Activated naive CD4-positive, alpha-beta T cell treated with anti-CD3 and anti-CD28 coated beads for 36 hours (primary cell): ENCODE data around the gene FMO5. TPM values are rescaled to one million over a fixed set of nuclear protein-coding genes. Genes with fewer than 3 reads are reported as not detected.
"Not testable (repeated sequence)": the region's sequence is repeated elsewhere in the genome, so short reads cannot be mapped to it uniquely, and the experiment has no call there.

ENCODE experiments used
- CTCF ChIA-PET: fragments of 350-600 bp; sonication (Branson Sonifier 250); formaldehyde crosslinking; loops from one replicate; lab custom pipeline; 2021; ENCODE audit warnings: antibody characterized with exemption; lab: Charles Lee
- DNase-seq: peaks from one replicate; pipeline ENCODE4 v3.0.0-alpha.2; 2020
- H3K27ac Mint-ChIP-seq: one replicate; pipeline ENCODE4 v1.8.0; 2021; ENCODE audit warnings: mild to moderate bottlenecking, mixed read lengths
- H3K27me3 Mint-ChIP-seq: one replicate; pipeline ENCODE4 v1.8.0; 2021; ENCODE audit warnings: low read depth, mixed read lengths
- H3K36me3 Mint-ChIP-seq: one replicate; pipeline ENCODE4 v1.8.0; 2021; ENCODE audit warnings: low read depth, mixed read lengths
- H3K4me1 Mint-ChIP-seq: one replicate; pipeline ENCODE4 v1.8.0; 2021; ENCODE audit warnings: low read depth, mixed read lengths
- H3K4me3 Mint-ChIP-seq: one replicate; pipeline ENCODE4 v1.8.0; 2021; ENCODE audit warnings: mild to moderate bottlenecking, moderate library complexity, mixed read lengths
- H3K9me3 Mint-ChIP-seq: one replicate; pipeline ENCODE4 v1.8.0; 2021; ENCODE audit warnings: mixed read lengths
- intact Hi-C: fragments of 100-400 bp; cut with micrococcal nuclease; formaldehyde crosslinking; loops from one replicate; pipeline ENCODE4 v1.15.1; 2023
- total RNA-seq, 2 experiments: library from RNA; stranded (reverse); gene quantifications; one replicate each; pipeline ENCODE4 v1.2.3, GENCODE V29; 2021

Gene FMO5
- total RNA-seq, 2 experiments from 2014 or later = 0.14 TPM; not detected in 1

- CTCF ChIA-PET = no interaction called here
- Mint-ChIP-seq H3K36me3 (no peaks in the 10 kb centered on the region), H3K9me3 (no peaks in the 10 kb centered on the region)
Observed at GRCh38 chr1:147236959-147237791, 12.0 kb upstream of the FMO5 start.

GRCh38 chr1:147236448-147236847 is 11.3 kb upstream of the FMO5 start:
- no peaks in the 10 kb centered on the region for H3K4me1 Mint-ChIP-seq
- CTCF ChIA-PET = interaction anchor here (0.7 kb wide), 1 partner anchor 63 kb away, joined by 4 read pairs; no protein-coding TSS in a partner anchor

More at GRCh38 chr1:147236959-147237791, 12.0 kb upstream of the FMO5 start:
- Mint-ChIP-seq H3K4me3 (no peak overlapping the region), H3K4me1 (peaks cover 3% of the 10 kb centered on the region), H3K27me3 (no peaks in the 10 kb centered on the region), H3K27ac (no peak overlapping the region)
- no peak for DNase-seq
- intact Hi-C loops = no loop called here

DNA sequence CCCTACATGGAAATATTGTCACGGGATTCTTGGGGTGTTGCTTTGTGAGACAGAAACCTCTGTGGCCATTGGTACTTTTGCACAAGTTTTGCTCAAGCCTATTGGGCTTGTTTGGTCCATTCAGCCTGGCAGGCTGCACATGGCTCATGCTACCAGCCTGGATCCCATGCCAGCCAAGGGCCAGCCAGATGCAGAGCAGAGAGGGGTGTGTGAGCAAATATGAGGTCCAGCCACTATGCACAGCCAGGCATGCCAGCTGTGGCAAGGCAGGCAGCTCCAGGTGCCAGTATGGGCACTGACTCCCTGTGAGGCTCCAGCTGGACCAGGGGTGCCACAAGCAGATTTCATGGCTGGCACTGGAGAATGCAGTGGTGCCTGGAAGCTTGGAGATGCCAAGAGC is 10.7 kb upstream of the FMO5 start:
- no peaks in the 10 kb centered on the region for H3K9me3 Mint-ChIP-seq
- DNase-seq = no peak
- no peaks in the 10 kb centered on the region for H3K36me3 Mint-ChIP-seq
- H3K27me3 Mint-ChIP-seq = no peaks in the 10 kb centered on the region
- CTCF ChIA-PET = interaction anchor here (0.7 kb wide), 1 partner anchor 63 kb away, joined by 4 read pairs; no protein-coding TSS in a partner anchor
- no peaks in the 10 kb centered on the region for H3K4me1 Mint-ChIP-seq
- H3K4me3 Mint-ChIP-seq = no peak overlapping the region
- H3K27ac Mint-ChIP-seq = no peak overlapping the region
- intact Hi-C loops = no loop called here

More at GRCh38 chr1:147236448-147236847, 11.3 kb upstream of the FMO5 start:
- no peak for DNase-seq
- H3K9me3 Mint-ChIP-seq = no peaks in the 10 kb centered on the region
- H3K4me3 Mint-ChIP-seq = no peak overlapping the region
- H3K27ac Mint-ChIP-seq = no peak overlapping the region
- no peaks in the 10 kb centered on the region for H3K27me3 Mint-ChIP-seq
- no peaks in the 10 kb centered on the region for H3K36me3 Mint-ChIP-seq
- intact Hi-C loops = no loop called here

- H3K4me1 Mint-ChIP-seq, H3K27me3 Mint-ChIP-seq, H3K36me3 Mint-ChIP-seq, CTCF ChIA-PET, intact Hi-C loops, H3K4me3 Mint-ChIP-seq, DNase-seq, H3K9me3 Mint-ChIP-seq, H3K27ac Mint-ChIP-seq: not testable (repeated sequence)
Observed at GRCh38 chr1:147233903-147234302, 8.8 kb upstream of the FMO5 start.

DNA sequence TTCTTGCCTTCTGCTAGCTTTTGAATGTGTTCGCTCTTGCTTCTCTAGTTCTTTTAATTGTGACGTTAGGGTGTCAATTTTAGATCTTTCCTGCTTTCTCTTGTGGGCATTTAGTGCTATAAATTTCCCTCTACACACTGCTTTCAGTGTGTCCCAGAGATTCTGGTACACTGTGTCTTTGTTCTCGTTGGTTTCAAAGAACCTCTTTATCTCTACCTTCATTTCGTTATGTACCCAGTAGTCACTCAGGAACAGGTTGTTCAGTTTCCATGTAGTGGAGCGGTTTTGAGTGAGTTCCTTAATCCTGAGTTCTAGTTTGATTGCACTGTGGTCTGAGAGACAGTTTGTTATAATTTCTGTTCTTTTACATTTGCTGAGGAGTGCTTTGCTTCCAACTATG is 5.9 kb upstream of the FMO5 start:
- DNase-seq, H3K4me1 Mint-ChIP-seq, CTCF ChIA-PET, H3K36me3 Mint-ChIP-seq, H3K27ac Mint-ChIP-seq, H3K4me3 Mint-ChIP-seq, H3K27me3 Mint-ChIP-seq, intact Hi-C loops, H3K9me3 Mint-ChIP-seq: not testable (repeated sequence)

DNA sequence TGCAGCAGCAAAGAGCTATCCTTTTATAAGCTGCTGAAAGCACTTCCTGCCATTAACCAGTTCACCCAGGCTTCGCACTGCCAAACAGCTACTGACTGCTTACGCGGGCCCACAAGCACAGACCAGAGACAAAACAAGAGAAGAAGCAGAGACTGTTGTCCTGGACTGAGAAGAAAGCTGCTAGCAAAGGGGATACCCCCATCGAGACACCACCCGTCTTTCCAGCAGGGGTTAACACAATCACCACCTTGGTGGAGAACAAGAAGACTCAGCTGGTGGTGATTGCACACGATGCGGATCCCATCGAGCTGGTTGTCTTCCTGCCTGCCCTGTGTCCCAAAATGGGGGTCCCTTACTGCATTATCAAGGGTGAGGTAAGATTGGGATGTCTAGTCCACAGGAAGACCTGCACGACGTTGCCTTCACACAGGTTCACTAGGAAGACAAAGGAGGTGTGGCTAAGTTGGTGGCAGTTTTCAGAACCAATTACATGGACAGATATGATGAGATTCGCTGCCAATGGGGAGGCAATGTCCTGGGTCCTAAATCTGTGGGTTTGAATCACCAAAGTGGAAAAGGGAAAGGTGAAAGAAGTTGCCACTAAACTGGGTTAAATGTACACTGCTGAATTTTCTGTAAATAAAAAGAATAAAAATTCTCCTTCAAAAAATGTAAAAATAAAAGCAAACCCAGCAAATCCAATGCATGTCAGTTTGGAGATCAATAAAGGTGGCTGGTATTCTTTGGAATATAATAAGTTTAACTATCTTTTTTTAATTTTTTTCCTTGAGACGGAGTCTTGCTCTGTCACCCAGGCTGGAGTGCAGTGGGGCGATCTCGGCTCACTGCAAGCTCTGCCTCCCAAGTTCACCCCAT is 1.2 kb downstream of the FMO5 start:
- Mint-ChIP-seq H3K27ac (no peak overlapping the region), H3K4me1 (peaks cover 7% of the 10 kb centered on the region), H3K27me3 (no peaks in the 10 kb centered on the region), H3K4me3 (no peak overlapping the region), H3K9me3 (no peaks in the 10 kb centered on the region), H3K36me3 (no peaks in the 10 kb centered on the region)
- CTCF ChIA-PET = interaction anchor here (0.6 kb wide), 2 partner anchors 18 to 20 kb away, joined by 3 read pairs; no protein-coding TSS in a partner anchor
- no peak for DNase-seq
- intact Hi-C loops = no loop called here

GRCh38 chr1:147218606-147219005 is 6.5 kb downstream of the FMO5 start:
- Mint-ChIP-seq H3K27me3 (no peaks in the 10 kb centered on the region), H3K9me3 (no peaks in the 10 kb centered on the region), H3K36me3 (no peaks in the 10 kb centered on the region), H3K4me3 (no peak overlapping the region), H3K4me1 (no peaks in the 10 kb centered on the region), H3K27ac (no peak overlapping the region)
- no peak for DNase-seq
- intact Hi-C loops = no loop called here
- CTCF ChIA-PET = no interaction called here

GRCh38 chr1:147217141-147217540 is 8.0 kb downstream of the FMO5 start:
- no peak overlapping the region for H3K27ac Mint-ChIP-seq
- H3K9me3 Mint-ChIP-seq = no peaks in the 10 kb centered on the region
- intact Hi-C loops = no loop called here

DNA sequence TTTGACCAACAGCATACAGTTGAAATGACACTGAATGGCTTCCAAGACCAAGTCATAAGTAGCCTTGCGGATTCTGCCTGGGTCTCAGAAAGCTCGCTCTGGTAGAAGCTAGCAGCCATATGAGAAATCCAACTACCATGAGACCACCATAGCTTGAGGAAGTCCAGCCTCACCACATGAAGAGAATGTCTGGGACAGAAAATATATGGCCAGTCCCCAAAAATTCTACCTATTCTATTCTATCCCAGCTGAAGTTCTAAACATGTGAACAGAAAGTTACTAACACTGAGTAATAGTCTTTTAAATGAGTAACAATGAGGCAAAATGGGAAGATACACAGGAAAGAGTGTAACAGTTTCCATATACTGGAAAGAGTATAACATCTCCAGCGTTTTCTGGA is 9.0 kb downstream of the FMO5 start:
- Mint-ChIP-seq H3K9me3 (no peaks in the 10 kb centered on the region), H3K27me3 (no peaks in the 10 kb centered on the region), H3K4me1 (no peaks in the 10 kb centered on the region), H3K4me3 (no peak overlapping the region), H3K36me3 (no peaks in the 10 kb centered on the region), H3K27ac (no peak overlapping the region)
- no peak for DNase-seq
- intact Hi-C loops = no loop called here
- CTCF ChIA-PET = no interaction called here

More at GRCh38 chr1:147217141-147217540, 8.0 kb downstream of the FMO5 start:
- CTCF ChIA-PET = no interaction called here
- Mint-ChIP-seq H3K36me3 (no peaks in the 10 kb centered on the region), H3K4me3 (no peak overlapping the region), H3K27me3 (no peaks in the 10 kb centered on the region), H3K4me1 (no peaks in the 10 kb centered on the region)
- DNase-seq = no peak

GRCh38 chr1:147215540-147215916 is 9.6 kb downstream of the FMO5 start:
- Mint-ChIP-seq H3K4me3 (no peak overlapping the region), H3K27me3 (no peaks in the 10 kb centered on the region), H3K4me1 (no peaks in the 10 kb centered on the region), H3K9me3 (no peaks in the 10 kb centered on the region), H3K36me3 (no peaks in the 10 kb centered on the region), H3K27ac (no peak overlapping the region)
- intact Hi-C loops = no loop called here
- DNase-seq = no peak
- CTCF ChIA-PET = no interaction called here

- Mint-ChIP-seq H3K9me3 (no peaks in the 10 kb centered on the region), H3K4me3 (no peak overlapping the region), H3K27ac (no peak overlapping the region), H3K36me3 (no peaks in the 10 kb centered on the region), H3K4me1 (no peaks in the 10 kb centered on the region), H3K27me3 (no peaks in the 10 kb centered on the region)
- CTCF ChIA-PET = no interaction called here
- intact Hi-C loops = no loop called here
- DNase-seq = no peak
Observed at GRCh38 chr1:147214842-147215539, 10.1 kb downstream of the FMO5 start.

GRCh38 chr1:147214325-147214724 is 10.8 kb downstream of the FMO5 start:
- H3K36me3 Mint-ChIP-seq = no peaks in the 10 kb centered on the region
- H3K4me3 Mint-ChIP-seq = no peak overlapping the region
- no peak overlapping the region for H3K27ac Mint-ChIP-seq
- H3K9me3 Mint-ChIP-seq = no peaks in the 10 kb centered on the region
- intact Hi-C loops = no loop called here
- no peaks in the 10 kb centered on the region for H3K4me1 Mint-ChIP-seq
- CTCF ChIA-PET = interaction anchor here (0.8 kb wide), 1 partner anchor 41 kb away, joined by 3 read pairs; no protein-coding TSS in a partner anchor
- no peaks in the 10 kb centered on the region for H3K27me3 Mint-ChIP-seq
- DNase-seq = no peak
